PFSK-1 (cell line): ENCODE measurements around the gene SLC2A11.

Source experiments
- POLR2AphosphoS5 ChIP-seq: IDR thresholded peaks from 2 replicates; pipeline ENCODE4 v1.6.1; 2012; ENCODE audit warnings: low read depth, mild to moderate bottlenecking, control low read depth, low read length, moderate library complexity
- SIN3A ChIP-seq: IDR thresholded peaks from 2 replicates; pipeline ENCODE4 v1.6.1; 2012; ENCODE audit warnings: mild to moderate bottlenecking, low read length, moderate library complexity, borderline replicate concordance; ENCODE audit not compliant: insufficient read depth
- TAF1 ChIP-seq: IDR thresholded peaks from 2 replicates; pipeline ENCODE4 v1.6.1; 2012; ENCODE audit warnings: low read length, control low read depth, borderline replicate concordance; ENCODE audit not compliant: insufficient read depth
- TF ChIP-seq, protein P1 (sequence below), 2 experiments: IDR thresholded peaks; 2 replicates each; pipeline versions ENCODE4 v1.6.1 to v1.8.0; 2011 to 2012; ENCODE audit warnings: low read depth in 2 of 2, low read length in 2 of 2, control low read depth in 1 of 2, inconsistent platforms in 1 of 2, mild to moderate bottlenecking in 1 of 2, moderate library complexity in 1 of 2; ENCODE audit not compliant: insufficient read depth in 1 of 2

DNA sequence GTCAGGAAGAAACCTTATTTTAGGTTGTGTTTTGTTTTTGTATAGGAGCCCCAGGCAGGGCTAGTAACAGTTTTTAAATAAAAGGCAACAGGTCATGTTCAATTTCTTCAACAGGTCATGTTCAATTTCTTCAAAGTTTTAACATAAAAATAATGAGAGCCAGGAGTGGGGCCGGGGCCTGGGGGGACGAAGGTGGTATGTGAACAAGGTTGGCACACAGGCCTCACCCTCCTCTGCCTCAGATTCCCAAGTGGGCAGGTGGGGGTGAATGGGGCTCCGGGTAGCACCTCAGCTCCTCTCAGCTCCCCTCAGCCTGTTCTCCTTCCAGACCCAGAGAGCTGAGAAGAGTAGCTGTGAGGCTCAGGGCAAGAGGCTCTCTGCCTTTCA lies 23.3 kb upstream of the SLC2A11 start:
- no peak for TF ChIP-seq POLR2AphosphoS5
- TF ChIP-seq TAF1 = no peak
- TF ChIP-seq, protein P1, sequence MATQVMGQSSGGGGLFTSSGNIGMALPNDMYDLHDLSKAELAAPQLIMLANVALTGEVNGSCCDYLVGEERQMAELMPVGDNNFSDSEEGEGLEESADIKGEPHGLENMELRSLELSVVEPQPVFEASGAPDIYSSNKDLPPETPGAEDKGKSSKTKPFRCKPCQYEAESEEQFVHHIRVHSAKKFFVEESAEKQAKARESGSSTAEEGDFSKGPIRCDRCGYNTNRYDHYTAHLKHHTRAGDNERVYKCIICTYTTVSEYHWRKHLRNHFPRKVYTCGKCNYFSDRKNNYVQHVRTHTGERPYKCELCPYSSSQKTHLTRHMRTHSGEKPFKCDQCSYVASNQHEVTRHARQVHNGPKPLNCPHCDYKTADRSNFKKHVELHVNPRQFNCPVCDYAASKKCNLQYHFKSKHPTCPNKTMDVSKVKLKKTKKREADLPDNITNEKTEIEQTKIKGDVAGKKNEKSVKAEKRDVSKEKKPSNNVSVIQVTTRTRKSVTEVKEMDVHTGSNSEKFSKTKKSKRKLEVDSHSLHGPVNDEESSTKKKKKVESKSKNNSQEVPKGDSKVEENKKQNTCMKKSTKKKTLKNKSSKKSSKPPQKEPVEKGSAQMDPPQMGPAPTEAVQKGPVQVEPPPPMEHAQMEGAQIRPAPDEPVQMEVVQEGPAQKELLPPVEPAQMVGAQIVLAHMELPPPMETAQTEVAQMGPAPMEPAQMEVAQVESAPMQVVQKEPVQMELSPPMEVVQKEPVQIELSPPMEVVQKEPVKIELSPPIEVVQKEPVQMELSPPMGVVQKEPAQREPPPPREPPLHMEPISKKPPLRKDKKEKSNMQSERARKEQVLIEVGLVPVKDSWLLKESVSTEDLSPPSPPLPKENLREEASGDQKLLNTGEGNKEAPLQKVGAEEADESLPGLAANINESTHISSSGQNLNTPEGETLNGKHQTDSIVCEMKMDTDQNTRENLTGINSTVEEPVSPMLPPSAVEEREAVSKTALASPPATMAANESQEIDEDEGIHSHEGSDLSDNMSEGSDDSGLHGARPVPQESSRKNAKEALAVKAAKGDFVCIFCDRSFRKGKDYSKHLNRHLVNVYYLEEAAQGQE (IDR thresholded peaks at IDR 0.05; ENCODE audit: insufficient read depth in 1 of 2, low read depth in 2 of 2, low read length in 2 of 2) = no peak
- no peak for TF ChIP-seq SIN3A
